NB4 (cell line): ENCODE measurements around the gene TMC6.

Source experiments
- DNase-seq: peaks from one replicate; pipeline ENCODE4 v3.0.0; 2010; ENCODE audit warnings: low read depth
- H3K4me3 ChIP-seq: one replicate; pipeline ENCODE4 v1.5.1; 2011; ENCODE audit warnings: mild to moderate bottlenecking, low read depth, low read length, moderate library complexity
- CTCF ChIP-seq: IDR thresholded peaks from one replicate; pipeline ENCODE4 v1.5.1; 2012; ENCODE audit warnings: low read depth, low read length
- MAX ChIP-seq: IDR thresholded peaks from 2 replicates; pipeline ENCODE4 v1.6.1; 2011; ENCODE audit warnings: low read depth, low read length
- MYC ChIP-seq: IDR thresholded peaks from 2 replicates; pipeline ENCODE4 v1.6.1; 2011; ENCODE audit warnings: low read depth, low read length
- POLR2A ChIP-seq: IDR thresholded peaks from 2 replicates; pipeline ENCODE4 v1.6.1; 2011; ENCODE audit warnings: mild to moderate bottlenecking; ENCODE audit not compliant: insufficient read length; ENCODE audit errors: extremely low read depth

The TMC6 gene

GRCh38 chr17:78101542-78101941, 27.0 kb downstream of the TMC6 start:
- DNase-seq: no peak
- TF ChIP-seq MAX (no peak), POLR2A (no peak), MYC (no peak), CTCF (no peak)

GRCh38 chr17:78101112-78101511, 27.4 kb downstream of the TMC6 start:
- no peak overlapping the region for H3K4me3 ChIP-seq
- TF ChIP-seq MYC: no peak
- no peak for TF ChIP-seq POLR2A
- no peak for TF ChIP-seq MAX
- no peak for TF ChIP-seq CTCF
- no peak for DNase-seq

More at GRCh38 chr17:78101542-78101941, 27.0 kb downstream of the TMC6 start:
- no peak overlapping the region for H3K4me3 ChIP-seq

DNA sequence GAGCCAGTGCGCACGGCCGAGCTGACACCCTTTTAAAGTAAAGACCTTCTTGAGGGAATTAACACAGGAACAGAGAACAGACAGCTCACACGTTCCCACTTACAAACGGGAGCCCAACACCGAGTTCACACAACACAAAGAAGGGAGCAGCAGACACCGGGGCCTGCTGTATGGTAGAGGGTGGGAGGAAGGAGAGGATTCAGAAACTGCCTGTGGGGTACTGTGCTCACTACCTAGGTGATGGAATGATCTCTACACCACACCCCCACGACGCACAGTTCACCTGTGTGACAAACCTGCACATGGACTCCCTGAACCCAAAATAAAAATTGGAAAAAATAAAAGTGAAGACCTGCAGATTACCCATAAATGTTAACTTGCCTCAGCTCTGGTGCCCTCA, 32.5 kb downstream of the TMC6 start:
- H3K4me3 ChIP-seq: no peak overlapping the region
- no peak for DNase-seq
- no peak for TF ChIP-seq CTCF
- no peak for TF ChIP-seq POLR2A
- no peak for TF ChIP-seq MAX
- no peak for TF ChIP-seq MYC

DNA sequence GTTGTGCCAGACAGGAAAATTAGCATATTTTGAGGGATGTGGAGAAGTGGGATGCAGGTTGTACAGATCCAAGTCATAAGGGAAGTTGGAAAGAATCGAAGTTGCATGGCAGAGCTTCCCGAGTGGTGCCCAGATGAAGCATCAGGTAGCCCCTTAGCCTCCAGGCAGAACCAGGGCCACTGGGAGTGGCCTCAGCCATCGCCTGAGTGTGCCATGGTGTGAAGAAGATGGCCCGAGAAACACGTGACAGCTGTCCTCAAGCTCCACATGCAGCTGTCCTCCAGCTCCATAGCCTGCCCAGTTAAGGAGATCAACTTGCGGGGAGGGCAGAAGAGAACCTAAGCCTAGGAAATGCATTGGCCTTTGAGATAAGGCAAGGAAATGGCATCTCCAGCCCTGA, 33.5 kb downstream of the TMC6 start:
- no peak for DNase-seq
- no peak overlapping the region for H3K4me3 ChIP-seq
- TF ChIP-seq CTCF: no peak
- TF ChIP-seq POLR2A: no peak
- TF ChIP-seq MYC: no peak
- no peak for TF ChIP-seq MAX

GRCh38 chr17:78092794-78093324, 35.7 kb downstream of the TMC6 start:
- TF ChIP-seq MAX (no peak), CTCF (no peak), MYC (no peak), POLR2A (no peak)
- DNase-seq: no peak
- H3K4me3 ChIP-seq: no peak overlapping the region
